Metanephros (tissue), 1 donor: ENCODE results near the gene CEBPZ. TPM values are rescaled to one million over a fixed set of nuclear protein-coding genes. Genes with fewer than 3 reads are reported as not detected.

Experiments used
- total RNA-seq: library from RNA; depleted of rRNA; stranded (reverse); fragments of >200 nt; gene quantifications from one replicate; pipeline ENCODE4 v1.2.3, GENCODE V29; 2014

Gene CEBPZ, protein sequence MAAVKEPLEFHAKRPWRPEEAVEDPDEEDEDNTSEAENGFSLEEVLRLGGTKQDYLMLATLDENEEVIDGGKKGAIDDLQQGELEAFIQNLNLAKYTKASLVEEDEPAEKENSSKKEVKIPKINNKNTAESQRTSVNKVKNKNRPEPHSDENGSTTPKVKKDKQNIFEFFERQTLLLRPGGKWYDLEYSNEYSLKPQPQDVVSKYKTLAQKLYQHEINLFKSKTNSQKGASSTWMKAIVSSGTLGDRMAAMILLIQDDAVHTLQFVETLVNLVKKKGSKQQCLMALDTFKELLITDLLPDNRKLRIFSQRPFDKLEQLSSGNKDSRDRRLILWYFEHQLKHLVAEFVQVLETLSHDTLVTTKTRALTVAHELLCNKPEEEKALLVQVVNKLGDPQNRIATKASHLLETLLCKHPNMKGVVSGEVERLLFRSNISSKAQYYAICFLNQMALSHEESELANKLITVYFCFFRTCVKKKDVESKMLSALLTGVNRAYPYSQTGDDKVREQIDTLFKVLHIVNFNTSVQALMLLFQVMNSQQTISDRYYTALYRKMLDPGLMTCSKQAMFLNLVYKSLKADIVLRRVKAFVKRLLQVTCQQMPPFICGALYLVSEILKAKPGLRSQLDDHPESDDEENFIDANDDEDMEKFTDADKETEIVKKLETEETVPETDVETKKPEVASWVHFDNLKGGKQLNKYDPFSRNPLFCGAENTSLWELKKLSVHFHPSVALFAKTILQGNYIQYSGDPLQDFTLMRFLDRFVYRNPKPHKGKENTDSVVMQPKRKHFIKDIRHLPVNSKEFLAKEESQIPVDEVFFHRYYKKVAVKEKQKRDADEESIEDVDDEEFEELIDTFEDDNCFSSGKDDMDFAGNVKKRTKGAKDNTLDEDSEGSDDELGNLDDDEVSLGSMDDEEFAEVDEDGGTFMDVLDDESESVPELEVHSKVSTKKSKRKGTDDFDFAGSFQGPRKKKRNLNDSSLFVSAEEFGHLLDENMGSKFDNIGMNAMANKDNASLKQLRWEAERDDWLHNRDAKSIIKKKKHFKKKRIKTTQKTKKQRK
- total RNA-seq = 35.1 TPM

DNA sequence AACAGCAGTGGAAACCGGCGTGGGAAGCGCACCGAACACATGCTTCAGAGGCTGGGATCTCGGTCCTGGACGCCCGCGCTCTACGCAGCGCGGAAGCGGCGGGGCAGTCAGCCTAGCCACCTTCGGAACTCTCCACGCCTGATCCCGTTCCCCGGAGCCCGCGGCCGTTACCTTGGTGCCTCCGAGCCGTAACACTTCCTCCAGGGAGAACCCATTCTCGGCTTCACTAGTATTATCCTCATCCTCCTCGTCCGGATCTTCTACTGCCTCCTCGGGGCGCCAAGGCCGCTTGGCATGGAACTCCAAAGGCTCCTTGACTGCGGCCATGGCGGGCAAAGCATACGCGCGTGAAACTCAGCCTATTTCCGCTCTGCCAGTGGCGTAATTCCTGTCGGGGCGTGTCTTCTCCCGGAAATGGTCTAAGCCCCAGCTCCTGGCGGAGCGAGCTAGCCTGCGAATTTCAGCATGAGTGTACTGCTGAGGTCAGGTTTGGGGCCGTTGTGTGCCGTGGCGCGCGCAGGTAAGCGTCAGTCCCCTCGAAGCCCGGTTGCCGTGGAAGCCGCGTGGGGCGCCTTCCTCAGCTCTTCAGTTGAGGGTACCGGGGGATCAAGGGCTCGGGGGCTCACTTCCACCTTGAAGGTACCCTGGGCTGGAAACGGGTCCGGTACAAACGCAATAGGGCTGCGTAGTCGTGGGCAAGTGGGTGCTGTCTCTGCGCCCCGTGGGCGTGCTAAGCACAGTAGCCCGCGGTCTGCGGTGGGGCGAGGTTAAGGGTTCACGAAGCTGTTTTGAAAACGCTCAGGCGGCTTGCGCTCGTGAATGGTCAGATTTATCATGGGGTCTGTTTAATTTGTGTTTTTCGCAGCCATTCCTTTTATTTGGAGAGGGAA is at the start of gene CEBPZ, which contains the start of gene NDUFAF7:
Gene CEBPZ, minus strand, starts transcription at position 356 of the 890 bp plus-strand sequence. Its CDS starts 29 bp downstream, at position 327.
Gene NDUFAF7, plus strand, starts transcription at position 418 of the 890 bp plus-strand sequence. Its CDS starts 48 bp downstream, at position 466.

DNA sequence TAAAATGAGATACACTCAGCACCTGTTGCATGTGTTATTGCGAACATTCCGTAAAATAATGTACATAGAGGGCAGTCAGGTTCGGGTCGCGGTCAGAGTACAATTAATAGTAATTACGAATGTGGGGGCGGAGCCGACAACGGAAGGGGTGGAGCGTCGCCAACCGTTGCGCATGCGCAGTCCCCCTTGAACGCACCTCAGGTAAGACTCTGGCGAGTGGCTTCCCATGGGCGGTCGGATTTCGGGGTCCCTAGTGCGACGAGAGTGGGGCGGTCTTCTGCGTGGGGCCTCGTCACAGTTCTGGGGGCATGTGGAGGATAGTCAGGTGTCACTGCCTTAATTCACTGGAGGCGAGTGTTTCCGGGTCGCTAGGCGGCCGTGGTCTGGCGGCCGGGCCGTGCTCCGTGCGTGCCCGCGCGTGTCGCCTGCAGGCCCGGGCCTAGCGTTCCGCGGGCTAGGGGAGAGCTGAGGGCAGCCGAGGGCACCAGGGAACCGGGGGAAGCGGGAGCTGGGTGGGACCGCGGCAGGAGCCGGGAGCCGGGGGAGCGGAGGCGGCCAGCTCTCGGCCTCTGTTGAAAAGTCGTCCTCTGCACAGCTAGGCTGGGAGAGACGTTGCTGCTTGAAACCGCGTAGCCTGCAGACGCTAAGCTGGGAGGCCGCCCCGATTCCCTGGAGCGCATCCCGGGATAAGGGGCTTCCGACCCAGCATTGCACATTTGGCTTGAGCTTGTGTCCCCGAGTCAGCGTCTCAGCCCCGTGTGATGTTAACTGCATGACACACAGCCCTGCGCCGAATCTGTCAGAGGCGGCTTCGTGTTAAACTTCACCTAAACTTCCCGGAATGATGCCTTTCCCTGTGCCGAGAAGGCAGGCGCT is 34.8 kb downstream of the CEBPZ start, which contains the start of gene CEBPZOS:
Gene CEBPZOS, plus strand, starts transcription at position 177 of the 876 bp plus-strand sequence. CDS start 3,209 bp downstream, outside the sequence.

DNA sequence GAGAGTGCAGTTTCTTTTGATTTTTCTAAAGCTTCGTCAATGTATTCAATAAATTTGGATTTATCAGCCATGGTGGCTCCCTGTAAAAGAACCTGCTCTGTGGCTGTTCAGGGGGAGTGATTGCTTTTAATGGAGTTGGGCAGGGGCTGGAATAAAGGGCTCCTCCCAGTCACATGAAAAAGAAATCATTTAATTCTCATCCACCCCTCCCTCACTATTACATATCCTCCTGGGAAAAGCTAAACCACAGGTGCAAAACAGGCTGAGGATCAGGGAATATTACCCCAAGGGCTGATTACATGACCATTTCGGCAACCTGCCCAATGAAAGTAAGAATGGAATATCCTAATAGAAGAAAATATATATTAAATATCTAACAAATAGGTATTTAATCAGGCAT is 42.8 kb downstream of the CEBPZ start, which contains the start of gene SULT6B1:
Gene SULT6B1, minus strand, starts transcription at position 101 of the 400 bp plus-strand sequence. Its CDS starts 30 bp downstream, at position 71.

GRCh38 chr2:37156857-37157714 is 74.3 kb downstream of the CEBPZ start, which contains the start of gene EIF2AK2:
TSS of gene EIF2AK2 (minus strand) at chr2:37156980. CDS start at chr2:37147806, 9,174 bp downstream.

Other genes with a start within 250 kb of the CEBPZ start
- gene HEATR5B, start 147.2 kb downstream of the CEBPZ start, total RNA-seq = 33.0 TPM
- gene GPATCH11, start 147.1 kb downstream of the CEBPZ start, total RNA-seq = 5.0 TPM
- gene EIF2AK2, start 74.6 kb downstream of the CEBPZ start, total RNA-seq = 34.8 TPM
- gene SULT6B1, start 42.9 kb downstream of the CEBPZ start, total RNA-seq = not detected
- gene CEBPZOS, start 35.1 kb downstream of the CEBPZ start, total RNA-seq = 28.0 TPM
- 18.5 TPM for gene NDUFAF7, start 62 bp upstream of the CEBPZ start, total RNA-seq
- gene PRKD3, start 93.2 kb upstream of the CEBPZ start, total RNA-seq = 54.7 TPM
- gene QPCT, start 113.0 kb upstream of the CEBPZ start, total RNA-seq = 12.2 TPM